ENCODE results near the gene TSPAN5. TPM values are rescaled to one million over a fixed set of nuclear protein-coding genes. Genes with fewer than 3 reads are reported as not detected.

TSPAN5 gene
- total RNA-seq, 1 experiment from 2014 or later = 41.8 TPM

DNA sequence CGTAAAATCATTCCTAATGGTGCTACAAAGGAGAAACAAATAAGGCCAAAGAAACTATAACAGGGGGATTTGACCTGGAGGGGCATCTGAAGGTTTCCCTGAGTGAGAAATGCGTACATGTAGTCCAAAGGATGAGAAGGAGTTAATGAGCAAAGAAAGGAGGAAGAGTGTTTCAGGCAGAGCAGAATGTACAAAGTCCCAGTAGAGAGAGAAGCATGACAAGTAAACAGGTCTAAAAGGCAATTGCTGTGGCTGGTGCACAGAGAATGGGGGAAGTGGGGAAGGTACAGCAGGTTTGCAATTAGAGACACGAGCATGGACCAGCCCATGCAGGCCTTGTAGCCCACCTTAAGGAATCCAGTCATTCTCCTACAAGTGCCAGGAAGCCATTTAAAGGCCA, 145.5 kb downstream of the TSPAN5 start:
- H3F3A ChIP-seq (ENCODE audit: low read length, unreplicated experiment) = no peaks in the 10 kb centered on the region
- no peaks in the 10 kb centered on the region for H3K36me3 ChIP-seq (ENCODE audit: low read depth, low read length)
- ChIA-PET POLR2A (ENCODE audit: unreplicated experiment) (no interaction called here), CTCF (no interaction called here)
- TF ChIP-seq, protein P1, sequence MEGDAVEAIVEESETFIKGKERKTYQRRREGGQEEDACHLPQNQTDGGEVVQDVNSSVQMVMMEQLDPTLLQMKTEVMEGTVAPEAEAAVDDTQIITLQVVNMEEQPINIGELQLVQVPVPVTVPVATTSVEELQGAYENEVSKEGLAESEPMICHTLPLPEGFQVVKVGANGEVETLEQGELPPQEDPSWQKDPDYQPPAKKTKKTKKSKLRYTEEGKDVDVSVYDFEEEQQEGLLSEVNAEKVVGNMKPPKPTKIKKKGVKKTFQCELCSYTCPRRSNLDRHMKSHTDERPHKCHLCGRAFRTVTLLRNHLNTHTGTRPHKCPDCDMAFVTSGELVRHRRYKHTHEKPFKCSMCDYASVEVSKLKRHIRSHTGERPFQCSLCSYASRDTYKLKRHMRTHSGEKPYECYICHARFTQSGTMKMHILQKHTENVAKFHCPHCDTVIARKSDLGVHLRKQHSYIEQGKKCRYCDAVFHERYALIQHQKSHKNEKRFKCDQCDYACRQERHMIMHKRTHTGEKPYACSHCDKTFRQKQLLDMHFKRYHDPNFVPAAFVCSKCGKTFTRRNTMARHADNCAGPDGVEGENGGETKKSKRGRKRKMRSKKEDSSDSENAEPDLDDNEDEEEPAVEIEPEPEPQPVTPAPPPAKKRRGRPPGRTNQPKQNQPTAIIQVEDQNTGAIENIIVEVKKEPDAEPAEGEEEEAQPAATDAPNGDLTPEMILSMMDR (conservative IDR thresholded peaks at IDR 0.05; ENCODE audit: low read depth, low read length) = no peak
- no peak for TF ChIP-seq EZH2 (IDR thresholded peaks at IDR 0.05; ENCODE audit: low read length, unreplicated experiment)
- no peak for TF ChIP-seq EZH2phosphoT487 (IDR thresholded peaks at IDR 0.05; ENCODE audit: borderline replicate concordance, low read length)
- H3K4me2 ChIP-seq (ENCODE audit: low read length) = no peak overlapping the region
- H3K9me3 ChIP-seq (ENCODE audit: low read length) = no peaks in the 10 kb centered on the region
- H3K9me2 ChIP-seq (replicated peaks; ENCODE audit: low read length) = no peaks in the 10 kb centered on the region
- H3K27ac ChIP-seq (ENCODE audit: low read length) = no peak overlapping the region
- no peaks in the 10 kb centered on the region for H4K20me1 ChIP-seq (ENCODE audit: low read length)
- no peak overlapping the region for H3K9ac ChIP-seq (ENCODE audit: low read length)
- no peak for ATAC-seq
- DNase-seq = no peak
- intact Hi-C loops (cut with micrococcal nuclease) = no loop called here
- no TSS peak for BruUV-seq (replicated peaks)
- H3K27me3 ChIP-seq (ENCODE audit: low read length) = no peaks in the 10 kb centered on the region
- H3K4me3 ChIP-seq (ENCODE audit: low read length) = no peak overlapping the region
- peaks cover 80% of the 10 kb centered on the region for H3K79me2 ChIP-seq (ENCODE audit: low read length)
- H3K4me1 ChIP-seq (ENCODE audit: insufficient read depth, low read length) = peaks cover 35% of the 10 kb centered on the region
- H2AFZ ChIP-seq (ENCODE audit: low read length) = no peak overlapping the region

DNA sequence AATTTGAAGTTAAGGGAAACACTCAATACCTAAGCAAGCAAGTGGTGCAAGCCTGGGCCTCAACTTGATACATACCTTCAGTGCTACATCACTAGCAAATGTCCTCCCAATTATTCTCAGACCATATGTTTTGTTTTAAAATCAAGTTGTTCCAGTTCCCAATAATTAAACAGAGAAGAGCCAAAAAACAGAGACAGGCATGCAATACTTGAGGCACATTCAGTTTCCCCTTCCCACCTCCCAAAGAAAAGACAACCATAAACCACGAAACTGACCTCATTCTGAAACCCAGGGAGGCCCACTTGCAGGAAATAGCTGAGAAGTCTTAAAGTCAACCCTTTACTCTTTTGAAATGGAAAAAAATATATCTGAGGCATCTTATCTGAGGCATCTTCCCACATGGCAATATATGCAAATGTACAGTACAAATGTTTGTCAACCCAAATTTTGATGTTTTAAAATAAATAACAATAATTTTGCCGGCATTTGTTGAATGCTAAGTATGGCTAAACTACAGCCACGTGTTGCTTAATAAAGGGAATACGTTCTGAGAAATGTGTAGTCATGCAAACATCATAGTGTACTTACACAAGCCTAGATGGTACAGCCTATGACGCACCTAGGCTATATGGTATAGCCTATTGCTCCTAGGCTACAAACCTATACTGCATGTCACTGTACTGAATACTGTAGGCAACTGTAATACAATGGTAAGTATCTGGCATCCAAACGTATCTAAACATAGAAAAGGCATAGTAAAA, 147.5 kb downstream of the TSPAN5 start:
- H4K20me1 ChIP-seq (ENCODE audit: low read length) = no peaks in the 10 kb centered on the region
- no peak overlapping the region for H2AFZ ChIP-seq (ENCODE audit: low read length)
- H3K27me3 ChIP-seq (ENCODE audit: low read length) = no peaks in the 10 kb centered on the region
- DNase-seq = no peak
- peaks cover 32% of the 10 kb centered on the region for H3K4me1 ChIP-seq (ENCODE audit: insufficient read depth, low read length)
- H3K9ac ChIP-seq (ENCODE audit: low read length) = no peak overlapping the region
- no TSS peak for BruUV-seq (replicated peaks)
- intact Hi-C loops (cut with micrococcal nuclease) = no loop called here
- ChIA-PET CTCF (no interaction called here), POLR2A (ENCODE audit: unreplicated experiment) (no interaction called here)
- no peak overlapping the region for H3K4me3 ChIP-seq (ENCODE audit: low read length)
- no peak overlapping the region for H3K4me2 ChIP-seq (ENCODE audit: low read length)
- TF ChIP-seq, protein P1 (conservative IDR thresholded peaks at IDR 0.05; ENCODE audit: low read depth, low read length) = no peak
- TF ChIP-seq EZH2 (IDR thresholded peaks at IDR 0.05; ENCODE audit: low read length, unreplicated experiment) = no peak
- TF ChIP-seq EZH2phosphoT487 (IDR thresholded peaks at IDR 0.05; ENCODE audit: borderline replicate concordance, low read length) = no peak
- H3K9me3 ChIP-seq (ENCODE audit: low read length) = no peaks in the 10 kb centered on the region
- ATAC-seq = no peak
- no peaks in the 10 kb centered on the region for H3K36me3 ChIP-seq (ENCODE audit: low read depth, low read length)
- no peaks in the 10 kb centered on the region for H3F3A ChIP-seq (ENCODE audit: low read length, unreplicated experiment)
- H3K9me2 ChIP-seq (replicated peaks; ENCODE audit: low read length) = no peaks in the 10 kb centered on the region
- H3K27ac ChIP-seq (ENCODE audit: low read length) = no peak overlapping the region
- H3K79me2 ChIP-seq (ENCODE audit: low read length) = peaks cover 68% of the 10 kb centered on the region

DNA sequence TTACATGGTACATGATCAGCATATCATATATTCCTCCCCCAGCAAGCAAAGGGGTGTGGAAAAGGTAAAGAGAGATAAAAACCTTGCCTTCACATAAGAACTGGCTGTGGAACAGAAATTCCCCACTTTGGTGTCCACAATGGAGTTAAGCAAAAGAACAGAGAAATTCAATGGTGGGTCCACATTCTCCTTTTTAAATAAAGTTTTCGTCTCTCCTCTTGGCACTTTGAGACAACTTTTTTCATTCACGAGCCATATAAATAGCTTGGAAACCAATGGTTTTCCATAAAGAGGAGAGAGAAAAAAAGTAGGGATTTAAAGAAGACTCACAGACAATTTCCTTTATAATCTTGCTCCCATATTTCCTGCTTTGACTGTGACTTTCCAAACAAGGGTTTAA, 148.1 kb downstream of the TSPAN5 start:
- H3K4me2 ChIP-seq (ENCODE audit: low read length) = no peak overlapping the region
- H3K9me2 ChIP-seq (replicated peaks; ENCODE audit: low read length) = no peaks in the 10 kb centered on the region
- H2AFZ ChIP-seq (ENCODE audit: low read length) = no peak overlapping the region
- H3K9me3 ChIP-seq (ENCODE audit: low read length) = no peaks in the 10 kb centered on the region
- intact Hi-C loops (cut with micrococcal nuclease) = no loop called here
- no peak overlapping the region for H3K27ac ChIP-seq (ENCODE audit: low read length)
- no peaks in the 10 kb centered on the region for H3K36me3 ChIP-seq (ENCODE audit: low read depth, low read length)
- POLR2A ChIA-PET (ENCODE audit: unreplicated experiment) = no interaction called here
- no peak overlapping the region for H3K4me3 ChIP-seq (ENCODE audit: low read length)
- H3F3A ChIP-seq (ENCODE audit: low read length, unreplicated experiment) = no peaks in the 10 kb centered on the region
- no peaks in the 10 kb centered on the region for H3K27me3 ChIP-seq (ENCODE audit: low read length)
- peaks cover 63% of the 10 kb centered on the region for H3K79me2 ChIP-seq (ENCODE audit: low read length)
- H3K4me1 ChIP-seq (ENCODE audit: insufficient read depth, low read length) = peaks cover 26% of the 10 kb centered on the region
- H3K9ac ChIP-seq (ENCODE audit: low read length) = no peak overlapping the region
- TF ChIP-seq, protein P1 (conservative IDR thresholded peaks at IDR 0.05; ENCODE audit: low read depth, low read length) = no peak
- TF ChIP-seq EZH2phosphoT487 (IDR thresholded peaks at IDR 0.05; ENCODE audit: borderline replicate concordance, low read length) (no peak), EZH2 (IDR thresholded peaks at IDR 0.05; ENCODE audit: low read length, unreplicated experiment) (no peak)
- no peaks in the 10 kb centered on the region for H4K20me1 ChIP-seq (ENCODE audit: low read length)
- DNase-seq = no peak
- CTCF ChIA-PET = no interaction called here
- no TSS peak for BruUV-seq (replicated peaks)
- no peak for ATAC-seq
